ENCODE results near the gene CACYBP. TPM values are rescaled to one million over a fixed set of nuclear protein-coding genes. Genes with fewer than 3 reads are reported as not detected.
A peak's percentile ranks its signal among the peaks of the same experiment; 100 is the strongest.
"Not testable (repeated sequence)": the region's sequence is repeated elsewhere in the genome, so short reads cannot be mapped to it uniquely, and the experiment has no call there.

The CACYBP gene
- total RNA-seq, 3 donors from 2014 or later, result 68.2 to 129 (median 72.8) TPM

GRCh38 chr1:175019524-175019923 lies 19.8 kb downstream of the CACYBP start:
- H3K9me3 ChIP-seq, result no peaks in the 10 kb centered on the region
- no peaks in the 10 kb centered on the region for H3K36me3 ChIP-seq
- no peak overlapping the region for H3K4me3 ChIP-seq
- H3K27me3 ChIP-seq, result no peaks in the 10 kb centered on the region
- no peak overlapping the region for H3K27ac ChIP-seq
- DNase-seq (ENCODE audit: low spot score in 2 of 2), result no peak
- TF ChIP-seq POLR2AphosphoS5 (IDR thresholded peaks at IDR 0.05), result no peak
- TF ChIP-seq CTCF (IDR thresholded peaks at IDR 0.05), result no peak
- TF ChIP-seq POLR2A (IDR thresholded peaks at IDR 0.05), result no peak
- no peaks in the 10 kb centered on the region for H3K4me1 ChIP-seq
- intact Hi-C loops (cut with DNase I; ENCODE audit: low total_unique reads), result no loop called here

GRCh38 chr1:175023043-175023921 lies 23.5 kb downstream of the CACYBP start, which contains the start of gene MRPS14:
Gene MRPS14, minus strand, starts transcription at chr1:175023425. Its CDS starts 17 bp downstream, at chr1:175023408.
- Histone ChIP-seq H3K36me3 (no peaks in the 10 kb centered on the region), H3K27ac (peak within 1 kb of the TSS; percentile 88 to 90)
- intact Hi-C loops (cut with DNase I; ENCODE audit: low total_unique reads), result no loop called here

GRCh38 chr1:175023922-175024242 lies 24.1 kb downstream of the CACYBP start:
- H3K27me3 ChIP-seq; H3K9me3 ChIP-seq; H3K36me3 ChIP-seq; H3K4me1 ChIP-seq; DNase-seq (ENCODE audit: low spot score in 2 of 2); intact Hi-C loops (cut with DNase I; ENCODE audit: low total_unique reads): not testable (repeated sequence)
- H3K27ac ChIP-seq, result peak overlapping the region; percentile 88 to 90
- H3K4me3 ChIP-seq, result peak overlapping the region; percentile 75 to 86 (median 83)

More at GRCh38 chr1:175023043-175023921, 23.5 kb downstream of the CACYBP start, which contains the start of gene MRPS14:
- Histone ChIP-seq H3K9me3 (no peaks in the 10 kb centered on the region), H3K27me3 (no peaks in the 10 kb centered on the region), H3K4me1 (no peaks in the 10 kb centered on the region), H3K4me3 (peak within 1 kb of the TSS; percentile 75 to 86 (median 83))
- TF ChIP-seq POLR2A (IDR thresholded peaks at IDR 0.05) (peak; percentile 83), CTCF (IDR thresholded peaks at IDR 0.05) (no peak), POLR2AphosphoS5 (IDR thresholded peaks at IDR 0.05) (peak; percentile 78 to 95 (median 90))
- DNase-seq (ENCODE audit: low spot score in 2 of 2), result peak; percentile 97 to 98

GRCh38 chr1:175024773-175025172 lies 25.0 kb downstream of the CACYBP start:
- no peaks in the 10 kb centered on the region for H3K27me3 ChIP-seq
- H3K9me3 ChIP-seq, result no peaks in the 10 kb centered on the region
- no peak for DNase-seq (ENCODE audit: low spot score in 2 of 2)
- H3K27ac ChIP-seq, result no peak overlapping the region
- intact Hi-C loops (cut with DNase I; ENCODE audit: low total_unique reads), result no loop called here
- TF ChIP-seq POLR2AphosphoS5 (IDR thresholded peaks at IDR 0.05) (no peak), POLR2A (IDR thresholded peaks at IDR 0.05) (no peak), CTCF (IDR thresholded peaks at IDR 0.05) (no peak)
- no peak overlapping the region for H3K4me3 ChIP-seq
- H3K36me3 ChIP-seq, result no peaks in the 10 kb centered on the region
- no peaks in the 10 kb centered on the region for H3K4me1 ChIP-seq

GRCh38 chr1:175033953-175034352 lies 34.2 kb downstream of the CACYBP start:
- no peaks in the 10 kb centered on the region for H3K4me1 ChIP-seq
- intact Hi-C loops (cut with DNase I; ENCODE audit: low total_unique reads), result no loop called here
- no peaks in the 10 kb centered on the region for H3K36me3 ChIP-seq
- no peak overlapping the region for H3K27ac ChIP-seq
- no peak for TF ChIP-seq POLR2A (IDR thresholded peaks at IDR 0.05)
- no peaks in the 10 kb centered on the region for H3K9me3 ChIP-seq
- H3K27me3 ChIP-seq, result no peaks in the 10 kb centered on the region
- H3K4me3 ChIP-seq, result no peak overlapping the region
- no peak for DNase-seq (ENCODE audit: low spot score in 2 of 2)

- intact Hi-C loops (cut with DNase I; ENCODE audit: low total_unique reads), result no loop called here
- H3K4me3 ChIP-seq, result no peak overlapping the region
- no peaks in the 10 kb centered on the region for H3K9me3 ChIP-seq
- no peaks in the 10 kb centered on the region for H3K27me3 ChIP-seq
- H3K36me3 ChIP-seq, result no peaks in the 10 kb centered on the region
- DNase-seq (ENCODE audit: low spot score in 2 of 2), result no peak
- TF ChIP-seq POLR2AphosphoS5 (IDR thresholded peaks at IDR 0.05), result no peak
- TF ChIP-seq POLR2A (IDR thresholded peaks at IDR 0.05), result no peak
- no peak for TF ChIP-seq CTCF (IDR thresholded peaks at IDR 0.05)
- no peak overlapping the region for H3K27ac ChIP-seq
- no peaks in the 10 kb centered on the region for H3K4me1 ChIP-seq
Observed at GRCh38 chr1:175034775-175035174, 35.0 kb downstream of the CACYBP start.
